Nephron (organoid): ENCODE measurements around the gene CYP1A1.
"Not testable (repeated sequence)": the region's sequence is repeated elsewhere in the genome, so short reads cannot be mapped to it uniquely, and the experiment has no call there.

Source experiments
- H3K27ac Mint-ChIP-seq, 3 experiments: 2 replicates each; pipeline ENCODE4 v1.8.0; 2020; ENCODE audit warnings: mixed read lengths in 3 of 3, mild to moderate bottlenecking in 2 of 3, moderate library complexity in 1 of 3
- H3K27me3 Mint-ChIP-seq: 2 replicates; pipeline ENCODE4 v1.8.0; 2021; ENCODE audit warnings: low read depth, mild to moderate bottlenecking, moderate library complexity, mixed read lengths
- H3K36me3 Mint-ChIP-seq: 2 replicates; pipeline ENCODE4 v1.8.0; 2020; ENCODE audit warnings: low read depth, mixed read lengths
- H3K4me1 Mint-ChIP-seq: 2 replicates; pipeline ENCODE4 v1.8.0; 2020; ENCODE audit warnings: mixed read lengths
- H3K4me3 Mint-ChIP-seq, 3 experiments: 2 replicates each; pipeline ENCODE4 v1.8.0; 2020; ENCODE audit warnings: mild to moderate bottlenecking in 3 of 3, mixed read lengths in 3 of 3, moderate library complexity in 2 of 3
- H3K9me3 Mint-ChIP-seq: 2 replicates; pipeline ENCODE4 v1.8.0; 2020; ENCODE audit warnings: mixed read lengths
- TF ChIP-seq, protein P1 (sequence below), 3 experiments: fragments of 200-600 bp; sonication (generic); IDR thresholded peaks; one replicate each; pipeline ENCODE4 v1.5.0; 2021; ENCODE audit warnings: antibody characterized with exemption in 3 of 3; ENCODE audit not compliant: unreplicated experiment in 3 of 3

CYP1A1 gene

DNA sequence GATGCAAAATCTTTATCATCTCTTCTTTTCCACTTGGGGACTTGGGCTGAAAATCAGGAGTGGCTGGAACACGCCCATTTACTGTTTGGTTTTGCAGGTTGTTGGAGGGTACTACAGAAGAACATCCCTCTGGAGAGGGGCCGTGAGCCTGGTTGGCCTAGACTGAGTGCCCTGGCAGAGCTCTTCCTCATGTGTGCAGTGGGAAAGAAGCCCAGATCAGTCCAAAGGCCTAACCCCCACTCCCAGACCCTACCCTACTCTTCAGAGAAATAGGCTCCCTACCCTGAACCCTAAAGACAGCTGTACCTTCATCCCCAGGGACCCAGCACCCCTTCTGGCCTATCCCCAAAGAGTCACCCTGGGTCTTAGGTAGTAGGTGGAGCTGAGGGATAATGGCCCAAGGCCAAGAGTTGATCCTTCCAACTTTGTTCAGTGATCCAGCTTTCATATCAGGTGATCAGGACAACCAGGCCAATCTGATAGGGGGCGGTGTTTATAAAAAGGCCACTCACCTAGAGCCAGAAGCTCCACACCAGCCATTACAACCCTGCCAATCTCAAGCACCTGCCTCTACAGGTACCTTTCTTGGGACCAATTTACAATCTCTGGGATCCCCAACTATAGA lies 23.1 kb upstream of the CYP1A1 start, which contains the start of gene CYP1A2:
CYP1A2 (plus strand) TSS at position 524 of the 625 bp plus-strand sequence. CDS start 894 bp downstream, outside the sequence.
- no peaks in the 10 kb centered on the region for H3K9me3 Mint-ChIP-seq
- TF ChIP-seq, protein P1, sequence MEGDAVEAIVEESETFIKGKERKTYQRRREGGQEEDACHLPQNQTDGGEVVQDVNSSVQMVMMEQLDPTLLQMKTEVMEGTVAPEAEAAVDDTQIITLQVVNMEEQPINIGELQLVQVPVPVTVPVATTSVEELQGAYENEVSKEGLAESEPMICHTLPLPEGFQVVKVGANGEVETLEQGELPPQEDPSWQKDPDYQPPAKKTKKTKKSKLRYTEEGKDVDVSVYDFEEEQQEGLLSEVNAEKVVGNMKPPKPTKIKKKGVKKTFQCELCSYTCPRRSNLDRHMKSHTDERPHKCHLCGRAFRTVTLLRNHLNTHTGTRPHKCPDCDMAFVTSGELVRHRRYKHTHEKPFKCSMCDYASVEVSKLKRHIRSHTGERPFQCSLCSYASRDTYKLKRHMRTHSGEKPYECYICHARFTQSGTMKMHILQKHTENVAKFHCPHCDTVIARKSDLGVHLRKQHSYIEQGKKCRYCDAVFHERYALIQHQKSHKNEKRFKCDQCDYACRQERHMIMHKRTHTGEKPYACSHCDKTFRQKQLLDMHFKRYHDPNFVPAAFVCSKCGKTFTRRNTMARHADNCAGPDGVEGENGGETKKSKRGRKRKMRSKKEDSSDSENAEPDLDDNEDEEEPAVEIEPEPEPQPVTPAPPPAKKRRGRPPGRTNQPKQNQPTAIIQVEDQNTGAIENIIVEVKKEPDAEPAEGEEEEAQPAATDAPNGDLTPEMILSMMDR (IDR thresholded peaks at IDR 0.05; ENCODE audit: unreplicated experiment in 3 of 3): no peak
- H3K27me3 Mint-ChIP-seq: peaks cover 3% of the 10 kb centered on the region
- peaks cover 8% of the 10 kb centered on the region for H3K4me1 Mint-ChIP-seq
- no peak within 1 kb of the TSS for H3K4me3 Mint-ChIP-seq
- no peak within 1 kb of the TSS for H3K27ac Mint-ChIP-seq
- H3K36me3 Mint-ChIP-seq: no peaks in the 10 kb centered on the region

DNA sequence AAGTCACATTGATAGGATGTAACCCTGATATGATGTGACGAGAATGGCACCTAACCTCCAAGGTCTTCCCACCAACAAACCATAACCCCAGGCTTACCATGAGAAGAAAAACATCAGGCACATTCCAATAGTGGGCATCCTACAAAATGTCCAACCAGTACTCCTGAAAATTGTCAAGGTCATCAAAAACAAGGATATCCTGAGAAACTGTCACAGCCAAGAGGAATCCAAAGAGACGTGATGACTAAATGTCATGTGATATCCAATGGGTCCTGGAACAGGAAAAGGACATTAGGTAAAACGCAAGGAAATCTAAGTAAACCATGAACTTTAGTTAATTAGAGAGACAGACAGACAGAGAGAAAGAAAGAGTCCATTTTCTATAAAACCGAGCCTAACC lies 21.1 kb upstream of the CYP1A1 start:
- Mint-ChIP-seq H3K4me3 (no peak overlapping the region), H3K9me3 (peaks cover 5% of the 10 kb centered on the region), H3K4me1 (no peaks in the 10 kb centered on the region), H3K27ac (no peak overlapping the region), H3K27me3 (peaks cover 7% of the 10 kb centered on the region), H3K36me3 (no peaks in the 10 kb centered on the region)
- TF ChIP-seq, protein P1 (IDR thresholded peaks at IDR 0.05; ENCODE audit: unreplicated experiment in 3 of 3): no peak

DNA sequence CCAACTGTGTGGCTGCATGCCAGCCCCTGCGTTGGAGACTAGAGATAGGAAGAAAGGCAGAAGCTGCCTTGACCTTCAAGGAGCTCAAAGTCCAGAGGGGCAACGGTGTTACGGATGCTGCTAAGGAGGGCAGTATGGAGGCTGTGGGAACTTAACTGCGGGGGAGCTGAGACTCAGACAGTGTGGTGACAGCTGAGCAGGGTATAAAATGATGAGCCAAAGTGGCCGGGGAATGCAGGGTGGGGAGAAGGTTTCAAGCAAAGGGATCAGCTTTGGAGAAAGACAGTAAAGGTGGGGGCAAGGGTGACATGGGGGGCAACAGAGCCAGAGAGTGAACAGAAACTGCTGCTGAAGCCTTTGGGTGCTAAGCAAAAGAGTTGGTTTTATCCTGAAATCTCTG lies 17.1 kb upstream of the CYP1A1 start:
- Mint-ChIP-seq H3K27ac (no peak overlapping the region), H3K4me3 (no peak overlapping the region), H3K4me1 (no peaks in the 10 kb centered on the region), H3K9me3 (peaks cover 14% of the 10 kb centered on the region), H3K36me3 (no peaks in the 10 kb centered on the region), H3K27me3 (peaks cover 16% of the 10 kb centered on the region)
- TF ChIP-seq, protein P1 (IDR thresholded peaks at IDR 0.05; ENCODE audit: unreplicated experiment in 3 of 3): no peak

DNA sequence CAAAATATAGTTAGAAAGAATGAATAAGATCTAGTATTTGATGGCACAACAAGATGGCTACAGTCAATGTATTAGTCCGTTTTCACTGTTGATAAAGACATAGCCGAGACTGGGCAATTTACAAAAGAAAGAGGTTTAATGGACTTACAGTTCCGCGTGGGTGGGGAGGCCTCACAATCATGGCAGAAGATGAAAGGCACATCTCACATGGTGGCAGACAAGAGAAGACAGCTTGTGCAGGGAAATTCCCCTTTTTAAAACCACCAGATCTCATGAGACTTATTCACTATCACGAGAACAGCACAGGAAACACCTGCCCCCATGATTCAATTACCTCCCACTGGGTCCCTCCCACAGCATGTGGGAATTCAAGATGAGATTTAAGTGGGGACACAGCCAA lies 12.9 kb upstream of the CYP1A1 start:
- not testable (repeated sequence) for H3K36me3 Mint-ChIP-seq, H3K4me1 Mint-ChIP-seq, H3K27ac Mint-ChIP-seq, H3K4me3 Mint-ChIP-seq
- H3K27me3 Mint-ChIP-seq: peaks cover 52% of the 10 kb centered on the region
- peaks cover 16% of the 10 kb centered on the region for H3K9me3 Mint-ChIP-seq

DNA sequence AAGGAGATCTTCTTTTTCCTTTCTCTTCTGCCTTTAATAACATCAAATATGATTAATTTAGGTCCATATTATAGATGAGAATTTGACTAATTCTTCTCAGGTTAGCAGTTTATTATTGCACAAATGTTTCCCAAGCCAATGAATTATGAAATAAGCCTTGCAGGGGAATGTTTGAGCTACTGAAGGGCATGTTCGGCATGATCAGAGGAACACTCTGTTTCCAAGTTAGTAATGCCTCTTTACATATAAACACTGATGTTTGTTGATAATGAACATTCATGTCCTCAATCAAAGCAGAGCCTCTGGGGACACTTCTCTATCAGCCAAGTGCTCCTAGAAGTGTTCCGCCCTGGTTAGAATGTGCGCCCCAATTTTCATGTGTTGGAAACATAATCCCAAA lies 10.0 kb upstream of the CYP1A1 start:
- TF ChIP-seq, protein P1 (IDR thresholded peaks at IDR 0.05; ENCODE audit: unreplicated experiment in 3 of 3): no peak
- Mint-ChIP-seq H3K4me1 (no peaks in the 10 kb centered on the region), H3K27me3 (peaks cover 60% of the 10 kb centered on the region), H3K36me3 (no peaks in the 10 kb centered on the region), H3K4me3 (no peak overlapping the region), H3K9me3 (peaks cover 8% of the 10 kb centered on the region), H3K27ac (no peak overlapping the region)

DNA sequence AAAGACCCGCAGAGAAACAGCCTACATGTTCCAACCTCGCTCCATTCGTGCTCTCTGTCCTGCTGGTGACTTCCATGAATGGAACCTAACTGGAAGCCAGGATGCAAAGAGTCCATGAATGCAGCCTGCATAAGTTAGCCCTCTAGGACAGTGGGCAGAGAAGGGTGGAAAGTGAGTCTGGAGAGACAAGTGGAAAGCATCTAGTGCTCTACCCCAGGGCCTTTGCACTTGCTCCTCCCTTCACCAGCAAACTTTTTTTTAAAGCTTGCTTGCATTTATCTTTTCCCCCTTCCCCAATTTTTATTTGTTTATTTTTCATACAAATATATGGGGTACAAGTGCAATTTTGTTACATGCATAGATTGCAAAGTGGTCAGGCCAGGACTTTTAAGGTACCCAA lies 7.9 kb upstream of the CYP1A1 start:
- Mint-ChIP-seq H3K4me3 (no peak overlapping the region), H3K9me3 (peaks cover 11% of the 10 kb centered on the region), H3K27me3 (peaks cover 67% of the 10 kb centered on the region), H3K36me3 (peaks cover 3% of the 10 kb centered on the region), H3K27ac (no peak overlapping the region), H3K4me1 (no peaks in the 10 kb centered on the region)
- TF ChIP-seq, protein P1 (IDR thresholded peaks at IDR 0.05; ENCODE audit: unreplicated experiment in 3 of 3): no peak
